ENCODE results near the gene CRTAC1. TPM values are rescaled to one million over a fixed set of nuclear protein-coding genes. Genes with fewer than 3 reads are reported as not detected.

Gene CRTAC1
- total and polyA plus RNA-seq, 10 of the 15 experiments (the other 5 are each of a cell fraction or from before 2014, with no cell fraction given), result 0.10 TPM; not detected in 9

DNA sequence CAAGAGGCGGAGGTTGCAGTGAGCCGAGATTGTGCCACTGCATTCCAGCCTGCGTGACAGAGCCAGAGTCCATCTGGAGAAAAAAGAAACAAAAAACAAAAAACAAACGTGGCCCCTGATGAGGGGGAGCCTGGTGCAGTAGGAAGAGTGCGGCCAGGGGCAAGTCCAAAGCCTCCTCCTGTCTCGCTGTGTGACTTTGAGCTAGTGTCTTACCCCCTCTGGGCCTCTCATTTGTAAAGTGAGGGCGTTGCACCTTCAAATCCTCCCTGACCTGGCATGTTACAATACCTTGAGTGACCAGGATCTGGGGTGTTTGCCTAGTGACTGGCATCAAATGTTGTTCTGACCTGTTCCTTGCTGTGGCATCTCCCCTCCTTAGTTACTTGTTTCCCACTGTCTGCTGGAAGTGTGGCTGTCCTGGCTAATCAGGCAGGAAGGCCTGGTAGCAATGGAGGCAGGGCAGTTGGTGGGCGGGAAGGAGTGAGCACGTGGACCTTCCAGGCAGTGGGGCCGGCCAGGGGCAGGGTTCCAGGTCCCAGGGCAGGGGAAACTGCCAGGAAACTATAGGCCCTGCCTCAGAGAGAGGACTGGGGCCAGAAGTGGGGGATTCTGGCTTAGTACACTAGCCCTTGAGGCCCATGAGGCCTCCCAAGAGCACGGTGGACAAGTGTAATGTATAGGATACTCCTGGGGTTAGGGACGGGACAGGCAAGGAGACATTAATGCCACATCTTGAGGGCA is 205.2 kb downstream of the CRTAC1 start:
- no peaks in the 10 kb centered on the region for H3K9me3 ChIP-seq (replicated peaks; ENCODE audit: control insufficient read depth, insufficient read depth, low read length)
- no peaks in the 10 kb centered on the region for H3K36me3 ChIP-seq (ENCODE audit: control insufficient read depth in 2 of 2, insufficient read depth in 2 of 2, low read length in 1 of 2)
- no peak overlapping the region for H2AFZ ChIP-seq (ENCODE audit: control insufficient read depth, low read depth, low read length)
- in situ Hi-C loops (cut with MboI), result no loop called here
- intact Hi-C loops (cut with micrococcal nuclease; ENCODE audit: unreplicated experiment), result no loop called here
- H4K20me1 ChIP-seq (ENCODE audit: control insufficient read depth, insufficient read depth), result no peaks in the 10 kb centered on the region
- H3K4me3 ChIP-seq, result no peak overlapping the region
- CTCF ChIA-PET, result interaction anchor here (0.8 kb wide), 1 partner anchor 216 kb away, joined by 3 read pairs; no protein-coding TSS in a partner anchor
- H3K4me1 ChIP-seq (ENCODE audit: control insufficient read depth, insufficient read depth, low read length), result no peaks in the 10 kb centered on the region
- peaks cover 0 to 2% of the 10 kb centered on the region in 2 experiments; a peak in 2 of 4 replicates for H3K27me3 ChIP-seq (replicated peaks in 1 of 2; ENCODE audit: control insufficient read depth in 2 of 2, insufficient read depth in 2 of 2, low read length in 1 of 2)
- 19% methylated on average over 12 of the region's 12 CpGs for WGBS (ENCODE audit: insufficient coverage, insufficient replicate concordance, low lambda C conversion rate, missing lambda C conversion rate)
- SMC1A ChIA-PET (ENCODE audit: uncharacterized antibody, unreplicated experiment), result no interaction called here
- no peak overlapping the region for H3K27ac ChIP-seq (ENCODE audit: control insufficient read depth, insufficient read depth)
- ATAC-seq (no peak), DNase-seq (ENCODE audit: low read depth, low spot score) (no peak), FAIRE-seq (no peak)
- POLR2A ChIA-PET, result no interaction called here
- no peak overlapping the region for H3K9ac ChIP-seq (ENCODE audit: control insufficient read depth, insufficient read depth, low read length)
- no peak for TF ChIP-seq FOXM1 (IDR thresholded peaks at IDR 0.05; ENCODE audit: low read depth, low read length)
- no peak for TF ChIP-seq TAF1 (IDR thresholded peaks at IDR 0.05; ENCODE audit: borderline replicate concordance, low read depth, low read length)
- no peak for TF ChIP-seq SMAD5 (IDR thresholded peaks at IDR 0.05; ENCODE audit: low read depth)
- TF ChIP-seq KAT2A (conservative IDR thresholded peaks at IDR 0.05; ENCODE audit: control insufficient read depth, low read depth, low read length), result no peak
- RAD21 ChIA-PET (ENCODE audit: unreplicated experiment), result no interaction called here
- no peak overlapping the region for H3K4me2 ChIP-seq (ENCODE audit: control insufficient read depth, insufficient read depth)
- no peaks in the 10 kb centered on the region for H3K79me2 ChIP-seq (ENCODE audit: control insufficient read depth, insufficient read depth, low read length)
- no TSS peak for BruUV-seq (replicated peaks)

- Histone ChIP-seq H3K36me3 (ENCODE audit: control insufficient read depth in 2 of 2, insufficient read depth in 2 of 2, low read length in 1 of 2) (no peaks in the 10 kb centered on the region), H3K4me2 (ENCODE audit: control insufficient read depth, insufficient read depth) (no peak overlapping the region), H3K79me2 (ENCODE audit: control insufficient read depth, insufficient read depth, low read length) (no peaks in the 10 kb centered on the region), H3K4me1 (ENCODE audit: control insufficient read depth, insufficient read depth, low read length) (no peaks in the 10 kb centered on the region), H4K20me1 (ENCODE audit: control insufficient read depth, insufficient read depth) (no peaks in the 10 kb centered on the region), H3K9ac (ENCODE audit: control insufficient read depth, insufficient read depth, low read length) (no peak overlapping the region), H3K4me3 (no peak overlapping the region), H3K27ac (ENCODE audit: control insufficient read depth, insufficient read depth) (no peak overlapping the region), H3K9me3 (replicated peaks; ENCODE audit: control insufficient read depth, insufficient read depth, low read length) (no peaks in the 10 kb centered on the region), H3K27me3 (replicated peaks in 1 of 2; ENCODE audit: control insufficient read depth in 2 of 2, insufficient read depth in 2 of 2, low read length in 1 of 2) (peaks cover 0 to 2% of the 10 kb centered on the region in 2 experiments; a peak in 1 of 4 replicates), H2AFZ (ENCODE audit: control insufficient read depth, low read depth, low read length) (no peak overlapping the region)
- POLR2A ChIA-PET, result no interaction called here
- SMC1A ChIA-PET (ENCODE audit: uncharacterized antibody, unreplicated experiment), result no interaction called here
- intact Hi-C loops (cut with micrococcal nuclease; ENCODE audit: unreplicated experiment), result no loop called here
- in situ Hi-C loops (cut with MboI), result no loop called here
- 52% methylated on average over 12 of the region's 12 CpGs for WGBS (ENCODE audit: insufficient coverage, insufficient replicate concordance, low lambda C conversion rate, missing lambda C conversion rate)
- CTCF ChIA-PET, result no interaction called here
- RAD21 ChIA-PET (ENCODE audit: unreplicated experiment), result no interaction called here
- FAIRE-seq (no peak), ATAC-seq (no peak), DNase-seq (ENCODE audit: low read depth, low spot score) (no peak)
- BruUV-seq (replicated peaks), result no TSS peak
- no peak for TF ChIP-seq SRF (IDR thresholded peaks at IDR 0.05; ENCODE audit: low read depth in 2 of 2, low read length in 2 of 2)
- no peak for TF ChIP-seq HDAC6 (IDR thresholded peaks at IDR 0.05; ENCODE audit: unreplicated experiment)
- TF ChIP-seq BCL3 (IDR thresholded peaks at IDR 0.05; ENCODE audit: borderline replicate concordance, insufficient read depth, low read depth, low read length, poor library complexity, severe bottlenecking), result no peak
- no peak for TF ChIP-seq EGR1 (IDR thresholded peaks at IDR 0.05; ENCODE audit: borderline replicate concordance in 1 of 2, low read depth in 2 of 2, low read length in 2 of 2)
- no peak for TF ChIP-seq ZNF274 (IDR thresholded peaks at IDR 0.05; ENCODE audit: insufficient read depth, insufficient read length)
- TF ChIP-seq TCF3 (IDR thresholded peaks at IDR 0.05; ENCODE audit: borderline replicate concordance, insufficient read depth, low read depth, low read length), result no peak
- TF ChIP-seq BCL11A (IDR thresholded peaks at IDR 0.05; ENCODE audit: low read depth, low read length), result no peak
- TF ChIP-seq ZNF687 (IDR thresholded peaks at IDR 0.05), result no peak
Measured at GRCh38 chr10:97823734-97824133, 206.7 kb downstream of the CRTAC1 start.

Measured in GM12878 (cell line).